Medulla oblongata (tissue), 1 donor: ENCODE data around the gene SLC17A5.
A peak's percentile ranks its signal among the peaks of the same experiment; 100 is the strongest.
"Not testable (repeated sequence)": the region's sequence is repeated elsewhere in the genome, so short reads cannot be mapped to it uniquely, and the experiment has no call there.

Experiments used
- DNase-seq: peaks from one replicate; pipeline ENCODE4 v3.0.0-alpha.2; 2015; ENCODE audit errors: extremely low spot score

The SLC17A5 gene

GRCh38 chr6:73665686-73666319, 12.0 kb upstream of the SLC17A5 start:
- no peak for DNase-seq

- DNase-seq, result no peak
Observed at GRCh38 chr6:73664701-73665100, 10.9 kb upstream of the SLC17A5 start.

GRCh38 chr6:73657201-73657600, 3.4 kb upstream of the SLC17A5 start:
- DNase-seq, result no peak

GRCh38 chr6:73656531-73657145, 2.8 kb upstream of the SLC17A5 start:
- no peak for DNase-seq

- DNase-seq, result no peak
Observed at GRCh38 chr6:73655341-73655917, 1.6 kb upstream of the SLC17A5 start.

- DNase-seq, result peak; percentile 83
Observed at GRCh38 chr6:73652637-73653570, 888 bp downstream of the SLC17A5 start.

GRCh38 chr6:73649783-73650182, 4.0 kb downstream of the SLC17A5 start:
- no peak for DNase-seq

GRCh38 chr6:73648166-73648565, 5.6 kb downstream of the SLC17A5 start:
- DNase-seq, result no peak

GRCh38 chr6:73644941-73645591, 8.7 kb downstream of the SLC17A5 start:
- no peak for DNase-seq

- no peak for DNase-seq
Observed at GRCh38 chr6:73644030-73644429, 9.8 kb downstream of the SLC17A5 start.

GRCh38 chr6:73642530-73642929, 11.3 kb downstream of the SLC17A5 start:
- no peak for DNase-seq

- no peak for DNase-seq
Observed at GRCh38 chr6:73640179-73640750, 13.5 kb downstream of the SLC17A5 start.

GRCh38 chr6:73639040-73639439, 14.8 kb downstream of the SLC17A5 start:
- DNase-seq, result no peak

- no peak for DNase-seq
Observed at GRCh38 chr6:73637404-73637803, 16.4 kb downstream of the SLC17A5 start.

- no peak for DNase-seq
Observed at GRCh38 chr6:73636048-73636447, 17.7 kb downstream of the SLC17A5 start.

GRCh38 chr6:73632346-73632745, 21.4 kb downstream of the SLC17A5 start:
- no peak for DNase-seq

- DNase-seq, result no peak
Observed at GRCh38 chr6:73631849-73632248, 21.9 kb downstream of the SLC17A5 start.

- DNase-seq, result no peak
Observed at GRCh38 chr6:73630401-73630800, 23.4 kb downstream of the SLC17A5 start.

GRCh38 chr6:73624896-73625295, 28.9 kb downstream of the SLC17A5 start:
- DNase-seq, result no peak

GRCh38 chr6:73623480-73623879, 30.3 kb downstream of the SLC17A5 start:
- DNase-seq, result not testable (repeated sequence)

GRCh38 chr6:73618082-73618481, 35.7 kb downstream of the SLC17A5 start:
- DNase-seq, result not testable (repeated sequence)
